ENCODE results near the gene TBC1D22A.

- TF ChIP-seq CTCF (IDR thresholded peaks at IDR 0.05), result no peak
- TF ChIP-seq EP300 (IDR thresholded peaks at IDR 0.05), result no peak
- TF ChIP-seq POLR2A (IDR thresholded peaks at IDR 0.05), result no peak
- TF ChIP-seq POLR2AphosphoS5 (IDR thresholded peaks at IDR 0.05), result no peak
These were observed 331.3 kb downstream of the TBC1D22A start for GRCh38 chr22:47093720-47094119.

Measured in gastroesophageal sphincter (tissue), 3 donors.